HUES6 (cell line): ENCODE measurements around the gene TSC22D4.
"Not testable (repeated sequence)": the region's sequence is repeated elsewhere in the genome, so short reads cannot be mapped to it uniquely, and the experiment has no call there.

Experiments used
- H3K27ac ChIP-seq: 2 replicates; pipeline ENCODE4 v1.7.0; 2013; ENCODE audit warnings: low read depth, mild to moderate bottlenecking, low read length, inconsistent platforms
- H3K27me3 ChIP-seq: 2 replicates; pipeline ENCODE4 v1.6.1; 2013; ENCODE audit warnings: low read length; ENCODE audit not compliant: control insufficient read depth, insufficient read depth
- H3K36me3 ChIP-seq: 2 replicates; pipeline ENCODE4 v1.6.1; 2013; ENCODE audit warnings: low read length; ENCODE audit not compliant: control insufficient read depth, insufficient read depth
- H3K4me1 ChIP-seq: 2 replicates; pipeline ENCODE4 v1.6.1; 2013; ENCODE audit warnings: low read length; ENCODE audit not compliant: control insufficient read depth, insufficient read depth
- H3K4me3 ChIP-seq: 2 replicates; pipeline ENCODE4 v1.5.1; 2013; ENCODE audit warnings: low read depth, low read length
- H3K9ac ChIP-seq: one replicate; pipeline ENCODE4 v1.6.1; 2013; ENCODE audit warnings: mild to moderate bottlenecking, low read length
- H3K9me3 ChIP-seq: 2 replicates; pipeline ENCODE4 v1.6.1; 2013; ENCODE audit warnings: low read depth, low read length; ENCODE audit not compliant: control insufficient read depth, insufficient read depth

Gene TSC22D4

DNA sequence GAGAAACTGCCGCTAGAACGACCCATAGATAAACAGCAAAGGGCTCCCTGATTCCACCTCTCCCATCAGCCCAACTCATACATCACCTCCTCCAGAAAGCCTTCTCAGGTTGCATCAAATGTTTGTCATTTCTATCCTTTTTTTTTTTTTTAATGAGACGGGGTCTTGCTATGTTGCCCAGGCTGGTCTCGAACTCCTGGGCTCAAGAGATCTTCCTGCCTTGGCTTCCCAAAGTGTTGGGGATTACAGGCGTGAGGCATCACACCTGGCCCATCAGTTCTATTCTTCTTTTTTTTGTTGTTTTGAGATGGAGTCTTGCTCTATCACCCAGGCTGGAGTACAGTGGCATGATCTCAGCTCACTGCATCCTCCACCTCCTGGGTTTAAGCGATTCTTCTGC lies 22.0 kb downstream of the TSC22D4 start:
- no peaks in the 10 kb centered on the region for H3K36me3 ChIP-seq
- H3K9ac ChIP-seq = no peak overlapping the region
- H3K4me1 ChIP-seq = peaks cover 13% of the 10 kb centered on the region

DNA sequence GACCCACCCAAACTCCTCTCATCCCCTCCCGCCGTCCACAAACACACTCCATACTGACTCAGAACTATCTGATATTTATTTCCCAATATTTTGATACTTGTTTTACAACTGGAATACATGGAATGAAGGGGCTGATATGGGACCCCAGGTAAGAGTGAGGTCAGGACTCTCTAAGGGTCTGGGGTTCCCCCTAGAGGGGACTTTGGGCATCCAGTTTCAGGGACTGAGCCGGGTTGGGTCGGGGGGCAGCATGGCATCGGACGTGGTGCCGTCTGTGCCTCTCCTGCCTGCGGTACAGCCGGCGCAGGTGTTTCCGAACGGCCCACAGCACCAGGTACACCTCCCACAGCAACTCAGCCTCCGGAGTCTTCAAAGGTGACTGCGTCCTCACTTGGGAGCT lies 22.5 kb downstream of the TSC22D4 start:
- no peak overlapping the region for H3K9ac ChIP-seq
- no peaks in the 10 kb centered on the region for H3K36me3 ChIP-seq
- H3K4me3 ChIP-seq = no peak overlapping the region
- H3K27ac ChIP-seq = no peak overlapping the region
- no peaks in the 10 kb centered on the region for H3K9me3 ChIP-seq
- peaks cover 13% of the 10 kb centered on the region for H3K4me1 ChIP-seq
- no peaks in the 10 kb centered on the region for H3K27me3 ChIP-seq

More for the DNA sequence above, 22.0 kb downstream of the TSC22D4 start:
- Histone ChIP-seq H3K9me3 (no peaks in the 10 kb centered on the region), H3K27me3 (no peaks in the 10 kb centered on the region), H3K27ac (no peak overlapping the region), H3K4me3 (no peak overlapping the region)

DNA sequence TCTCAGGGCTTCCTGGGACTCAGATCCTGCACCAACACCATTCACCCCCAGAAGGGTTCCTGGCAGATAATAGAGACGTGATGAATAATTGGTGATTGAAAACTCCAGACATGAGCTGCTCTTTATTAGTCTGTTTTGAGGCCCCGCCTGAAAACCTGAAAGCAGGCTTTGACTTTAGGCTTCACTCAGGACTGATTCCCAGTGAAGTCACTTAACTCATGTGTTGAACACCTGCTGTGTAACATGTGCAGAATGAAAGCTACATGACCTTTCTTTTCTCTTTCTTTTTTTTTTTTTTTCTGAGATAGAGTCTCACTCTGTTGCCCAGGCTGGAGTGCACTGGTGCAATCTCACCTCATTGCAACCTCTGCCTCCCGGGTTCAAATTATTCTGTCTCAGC lies 23.8 kb downstream of the TSC22D4 start:
- H3K36me3 ChIP-seq = no peaks in the 10 kb centered on the region
- no peak overlapping the region for H3K27ac ChIP-seq
- no peak overlapping the region for H3K4me3 ChIP-seq
- H3K9me3 ChIP-seq = no peaks in the 10 kb centered on the region
- no peak overlapping the region for H3K9ac ChIP-seq
- H3K27me3 ChIP-seq = no peaks in the 10 kb centered on the region
- peaks cover 13% of the 10 kb centered on the region for H3K4me1 ChIP-seq

DNA sequence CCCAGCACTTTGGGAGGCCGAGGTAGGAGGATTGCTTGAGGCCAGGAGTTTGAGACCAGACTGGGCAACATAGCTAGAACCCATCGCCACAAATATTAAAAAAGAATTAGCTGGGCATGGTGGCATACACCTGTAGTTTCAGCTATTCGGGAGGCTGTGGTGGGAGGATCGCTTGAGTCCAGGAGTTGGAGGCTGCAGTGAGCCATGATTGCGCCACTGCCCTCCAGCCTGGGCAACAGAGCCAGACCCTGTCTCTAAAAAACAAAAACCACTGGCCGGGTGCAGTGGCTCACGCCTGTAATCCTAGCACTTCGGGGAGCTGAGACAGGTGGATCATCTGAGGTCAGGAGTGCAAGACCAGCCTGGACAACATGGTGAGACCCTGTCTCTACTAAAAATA lies 25.2 kb downstream of the TSC22D4 start:
- H3K27ac ChIP-seq, H3K36me3 ChIP-seq, H3K27me3 ChIP-seq, H3K4me3 ChIP-seq, H3K9me3 ChIP-seq, H3K9ac ChIP-seq: not testable (repeated sequence)
- peaks cover 13% of the 10 kb centered on the region for H3K4me1 ChIP-seq

DNA sequence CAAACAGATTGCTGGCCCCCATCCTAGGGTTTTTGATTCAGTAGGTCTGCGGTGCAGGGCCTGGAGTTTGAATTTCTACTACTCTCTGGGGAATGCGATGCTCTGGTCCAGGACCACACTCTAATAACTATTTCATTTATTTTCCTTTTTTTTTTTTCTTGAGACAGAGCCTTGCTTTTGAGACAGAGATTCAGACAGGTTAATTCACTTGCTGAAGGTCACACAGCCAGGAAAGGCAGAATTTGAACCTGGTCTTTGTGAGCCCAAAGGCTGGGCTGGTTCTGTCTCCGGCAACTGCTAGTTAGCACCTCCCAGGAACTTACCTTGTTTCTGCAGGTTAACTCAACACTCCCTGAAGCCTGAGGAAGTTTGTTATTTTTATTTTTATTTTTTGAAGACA lies 26.5 kb downstream of the TSC22D4 start:
- Histone ChIP-seq H3K27me3 (no peaks in the 10 kb centered on the region), H3K9ac (no peak overlapping the region), H3K4me3 (no peak overlapping the region), H3K27ac (no peak overlapping the region), H3K9me3 (no peaks in the 10 kb centered on the region), H3K36me3 (no peaks in the 10 kb centered on the region), H3K4me1 (peaks cover 13% of the 10 kb centered on the region)

DNA sequence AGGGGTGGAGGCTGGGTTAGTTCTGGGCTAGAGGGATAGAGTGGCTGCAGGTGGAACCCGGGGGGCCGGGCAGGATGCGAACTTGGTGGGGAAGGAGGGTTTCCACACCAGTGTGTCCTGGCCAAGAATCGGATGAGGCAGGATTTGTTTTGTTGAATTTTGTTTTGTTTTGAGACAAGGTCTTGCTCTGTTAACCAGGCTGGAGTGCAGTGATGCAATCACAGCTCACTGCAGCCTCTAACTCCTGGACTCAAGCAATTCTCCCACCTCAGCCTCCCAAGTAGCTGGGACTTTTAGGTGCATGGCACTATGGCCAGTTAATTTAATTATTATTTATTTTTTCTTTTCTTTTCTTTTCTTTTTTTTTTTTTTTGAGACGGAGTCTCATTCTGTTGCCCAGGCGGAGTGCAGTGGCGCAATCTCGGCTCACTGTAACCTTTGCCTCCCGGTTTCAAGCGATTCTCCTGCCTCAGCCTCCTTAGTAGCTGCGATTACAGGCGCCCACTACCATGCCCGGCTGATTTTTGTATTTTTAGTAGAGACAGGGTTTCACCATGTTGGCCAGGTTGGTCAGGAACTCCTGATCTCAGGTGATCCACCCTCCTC lies 29.7 kb downstream of the TSC22D4 start:
- H3K4me1 ChIP-seq = peaks cover 7% of the 10 kb centered on the region
- H3K4me3 ChIP-seq = no peak overlapping the region
- H3K9ac ChIP-seq = no peak overlapping the region
- no peak overlapping the region for H3K27ac ChIP-seq
- H3K36me3 ChIP-seq = no peaks in the 10 kb centered on the region
- no peaks in the 10 kb centered on the region for H3K9me3 ChIP-seq
- no peaks in the 10 kb centered on the region for H3K27me3 ChIP-seq

DNA sequence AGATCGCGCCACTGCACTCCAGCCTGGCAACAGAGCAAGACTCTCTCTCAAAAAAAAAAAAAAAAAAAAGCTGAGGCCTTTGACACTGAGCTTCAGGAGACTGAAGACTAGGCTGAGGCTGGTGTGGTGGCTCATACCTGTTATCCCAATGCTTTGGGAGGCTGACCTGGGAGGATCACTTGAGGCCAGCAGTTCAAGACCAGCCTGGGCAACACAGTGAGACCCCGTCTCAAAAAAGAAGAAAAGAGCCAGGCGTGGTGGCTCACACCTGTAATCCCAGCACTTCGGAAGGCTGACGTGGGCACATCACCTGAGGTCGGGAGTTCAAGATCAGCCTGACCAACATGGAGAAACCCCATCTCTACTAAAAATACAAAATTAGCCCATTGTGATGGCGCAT lies 31.7 kb downstream of the TSC22D4 start:
- H3K4me3 ChIP-seq, H3K36me3 ChIP-seq, H3K27me3 ChIP-seq, H3K9ac ChIP-seq, H3K27ac ChIP-seq, H3K9me3 ChIP-seq, H3K4me1 ChIP-seq: not testable (repeated sequence)

DNA sequence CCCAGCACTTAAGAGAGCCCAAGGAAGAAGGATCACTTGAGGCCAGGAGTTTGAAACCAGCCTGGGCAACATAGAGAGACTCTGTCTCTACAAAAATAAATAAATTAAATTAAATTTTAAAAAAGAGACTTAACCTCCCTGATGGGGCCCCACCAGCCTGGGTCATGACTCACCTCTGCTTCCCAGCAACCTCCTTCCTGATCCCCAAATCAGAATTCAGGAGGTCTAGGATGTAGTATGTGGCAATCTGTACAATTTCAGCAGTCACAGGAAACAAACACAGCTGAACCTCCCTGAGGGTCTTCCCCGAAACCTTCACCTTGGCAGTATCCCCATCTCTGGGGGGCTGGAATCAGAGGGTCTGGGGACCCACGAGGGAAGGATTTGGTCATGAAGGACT lies 33.0 kb downstream of the TSC22D4 start:
- peaks cover 9% of the 10 kb centered on the region for H3K4me1 ChIP-seq
- H3K27me3 ChIP-seq = no peaks in the 10 kb centered on the region
- no peak overlapping the region for H3K27ac ChIP-seq
- H3K9me3 ChIP-seq = no peaks in the 10 kb centered on the region
- no peak overlapping the region for H3K9ac ChIP-seq
- no peak overlapping the region for H3K4me3 ChIP-seq
- H3K36me3 ChIP-seq = no peaks in the 10 kb centered on the region

DNA sequence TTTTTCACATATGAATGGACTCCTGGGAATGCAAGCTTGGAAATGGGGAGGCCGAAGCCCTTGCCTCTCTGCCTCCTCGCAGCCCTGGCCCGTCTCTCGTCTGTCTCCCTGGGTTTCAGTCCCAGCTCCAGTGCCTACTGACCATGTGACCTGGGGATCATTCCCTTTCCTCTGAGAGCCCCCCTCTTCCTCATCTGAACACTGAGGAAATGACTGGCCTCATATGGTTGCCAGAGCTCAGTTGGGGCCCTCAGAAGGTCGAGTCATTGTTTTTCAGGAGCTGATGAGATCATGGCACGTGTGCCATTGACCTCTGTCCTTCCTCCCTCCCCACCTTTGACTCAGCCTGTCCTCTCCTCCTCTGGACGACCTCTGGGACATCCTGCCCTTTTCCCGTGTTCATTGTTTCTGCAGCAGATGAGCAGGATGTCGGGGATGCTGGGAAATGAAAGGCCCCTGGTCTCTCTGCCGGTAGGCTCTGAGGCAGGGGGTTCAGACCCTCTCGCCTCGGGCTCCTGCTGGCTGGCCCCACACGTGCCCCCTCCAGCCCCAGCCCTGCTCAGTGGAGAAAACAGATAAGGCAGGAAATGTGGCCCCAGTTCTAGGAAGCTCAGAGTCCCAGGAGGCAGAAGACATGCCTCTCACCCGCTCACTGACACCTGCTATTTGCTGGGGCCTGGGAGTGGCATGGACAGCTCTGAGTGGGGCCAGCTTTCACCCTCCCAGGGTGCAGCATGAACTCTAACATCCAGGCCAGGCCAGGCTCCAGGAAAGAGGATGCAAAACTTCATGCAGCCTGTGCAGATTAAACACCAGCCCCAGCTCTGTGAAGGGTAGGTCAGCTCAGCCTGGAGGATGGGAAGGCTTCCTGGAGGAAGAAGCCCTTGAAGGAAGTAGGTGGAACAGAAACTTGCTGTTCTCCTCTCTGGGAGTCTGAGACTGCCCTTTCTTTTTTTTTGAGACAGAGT lies 34.4 kb downstream of the TSC22D4 start:
- peaks cover 9% of the 10 kb centered on the region for H3K4me1 ChIP-seq
- no peak overlapping the region for H3K4me3 ChIP-seq
- H3K36me3 ChIP-seq = no peaks in the 10 kb centered on the region
- H3K27ac ChIP-seq = no peak overlapping the region
- no peaks in the 10 kb centered on the region for H3K27me3 ChIP-seq
- no peaks in the 10 kb centered on the region for H3K9me3 ChIP-seq
- no peak overlapping the region for H3K9ac ChIP-seq

DNA sequence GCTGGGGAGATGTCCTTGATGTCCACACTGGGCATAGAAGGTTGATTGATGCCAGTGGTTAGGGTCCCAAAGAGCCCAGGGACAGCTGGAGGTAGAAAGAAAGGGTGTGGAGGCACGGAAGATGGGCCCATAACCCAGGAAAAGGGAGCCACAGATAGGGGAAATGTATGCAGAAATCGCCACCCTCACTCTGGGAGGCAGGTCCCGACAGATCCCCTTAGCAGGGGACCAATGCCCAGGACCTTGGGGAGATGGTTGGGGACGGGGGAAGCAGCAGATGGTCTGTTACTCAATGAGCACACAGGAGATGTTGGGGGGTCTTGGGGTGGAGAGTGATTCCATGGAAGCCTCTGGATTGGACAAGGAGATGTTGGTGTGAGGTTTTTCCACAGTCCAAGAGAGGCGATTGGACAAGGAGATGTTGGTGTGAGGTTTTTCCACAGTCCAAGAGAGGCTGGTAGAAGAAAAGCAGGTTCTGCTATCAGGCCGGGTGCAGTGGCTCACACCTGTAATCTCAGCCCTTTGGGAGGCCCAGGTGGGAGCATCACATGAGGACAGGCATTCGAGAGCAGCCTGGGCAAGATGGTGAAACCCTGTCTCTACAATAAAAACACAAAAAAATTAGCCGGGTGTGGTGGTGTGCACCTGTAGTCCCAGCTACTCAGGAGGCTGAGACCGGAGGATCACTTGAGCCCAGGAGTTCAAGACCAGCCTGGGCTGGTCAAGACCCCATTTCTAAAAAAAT lies 35.7 kb downstream of the TSC22D4 start:
- Histone ChIP-seq H3K36me3 (no peaks in the 10 kb centered on the region), H3K27ac (no peak overlapping the region), H3K4me1 (peaks cover 9% of the 10 kb centered on the region), H3K27me3 (no peaks in the 10 kb centered on the region), H3K9ac (no peak overlapping the region), H3K9me3 (no peaks in the 10 kb centered on the region), H3K4me3 (no peak overlapping the region)
